Sigmoid colon (tissue), 7 donors: ENCODE data around the gene OR1J4. TPM values are rescaled to one million over a fixed set of nuclear protein-coding genes. Genes with fewer than 3 reads are reported as not detected.
"Not testable (repeated sequence)": the region's sequence is repeated elsewhere in the genome, so short reads cannot be mapped to it uniquely, and the experiment has no call there.

ENCODE experiments used
- DNase-seq: peaks from one replicate; pipeline ENCODE4 v3.0.0-alpha.2; 2019
- H3K27ac ChIP-seq, 4 donors: fragments of 200-600 bp; sonication (generic); one replicate each; pipeline ENCODE4 v1.5.1; 2016 to 2019; ENCODE audit warnings: mild to moderate bottlenecking in 1 of 4
- H3K27me3 ChIP-seq, 3 donors: fragments of 200-600 bp; sonication (generic); one replicate each; pipeline ENCODE4 v1.5.1; 2019; ENCODE audit warnings: mild to moderate bottlenecking in 1 of 3
- H3K36me3 ChIP-seq, 4 donors: fragments of 200-600 bp; sonication (generic); one replicate each; pipeline ENCODE4 v1.5.1; 2016 to 2019
- H3K4me1 ChIP-seq, 4 donors: fragments of 200-600 bp; sonication (generic); one replicate each; pipeline ENCODE4 v1.5.1; 2017 to 2019
- H3K4me3 ChIP-seq, 4 donors: fragments of 200-600 bp; sonication (generic); one replicate each; pipeline ENCODE4 v1.5.1; 2017 to 2019; ENCODE audit warnings: mild to moderate bottlenecking in 2 of 4, moderate library complexity in 1 of 4
- H3K9me3 ChIP-seq, 4 donors: fragments of 200-600 bp in 3 of 4; sonication (generic) in 3 of 4; one replicate each; pipeline versions ENCODE4 v1.5.1 to v1.6.1; 2013 to 2019
- CTCF ChIP-seq, 4 experiments: fragments of 450-650 bp in 3 of 4; fragments of 200-600 bp in 1 of 4; IDR thresholded peaks; one replicate each; pipeline ENCODE4 v1.5.1; 2016 to 2019; ENCODE audit warnings: antibody characterized with exemption in 4 of 4, mild to moderate bottlenecking in 3 of 4, moderate library complexity in 2 of 4
- EP300 ChIP-seq, 4 donors: sonication (generic); formaldehyde crosslinking; IDR thresholded peaks; one replicate each; pipeline ENCODE4 v1.6.1; 2017; ENCODE audit warnings: antibody characterized with exemption in 4 of 4
- POLR2A ChIP-seq, 2 donors: fragments of 450-650 bp; IDR thresholded peaks; one replicate each; pipeline ENCODE4 v1.6.1; 2016; ENCODE audit warnings: antibody characterized with exemption in 2 of 2, mild to moderate bottlenecking in 2 of 2, moderate library complexity in 2 of 2
- POLR2AphosphoS5 ChIP-seq, 4 donors: sonication (generic); formaldehyde crosslinking; IDR thresholded peaks; one replicate each; pipeline ENCODE4 v1.6.1; 2017; ENCODE audit warnings: antibody characterized with exemption in 4 of 4
- WGBS, 2 donors: extraction: QIAGEN DNeasy Blood & Tissue Kit; methylation state at CpG; one replicate each; pipeline ENCODE4 v1.1.7; 2013; 5-methylcytosine and 5-hydroxymethylcytosine counted together
- intact Hi-C: fragments of 100-400 bp; cut with DNase I; formaldehyde crosslinking; loops from one replicate; pipeline ENCODE4 v1.15.1; 2023
- polyA plus RNA-seq, 3 donors: library from polyadenylated mRNA; stranded (reverse); fragments of 200-250 nt; gene quantifications; one replicate each; pipeline ENCODE4 v1.2.3, GENCODE V29; 2013
- total RNA-seq, 4 donors: library from RNA; depleted of rRNA; stranded (reverse); fragments of >200 nt; gene quantifications; one replicate each; pipeline ENCODE4 v1.1.0, GENCODE V29; 2016
- donor health status: healthy with polysubstance abuse.
- donor health status: Bipolar disorder and iron deficiency.
- donor health status: healthy.

OR1J4 gene
- total and polyA plus RNA-seq, 7 donors, result not detected

- H3K4me1 ChIP-seq, result no peaks in the 10 kb centered on the region
- intact Hi-C loops, result no loop called here
- H3K4me3 ChIP-seq, result no peak overlapping the region
- WGBS, 2 donors, result 89 to 94% methylated on average over 3 of the region's 3 CpGs
- no peaks in the 10 kb centered on the region for H3K27me3 ChIP-seq
- H3K9me3 ChIP-seq, result no peaks in the 10 kb centered on the region
- H3K36me3 ChIP-seq, result no peaks in the 10 kb centered on the region
- no peak for DNase-seq
- no peak overlapping the region for H3K27ac ChIP-seq
- TF ChIP-seq POLR2AphosphoS5 (IDR thresholded peaks at IDR 0.05) (no peak), EP300 (IDR thresholded peaks at IDR 0.05) (no peak), CTCF (IDR thresholded peaks at IDR 0.05) (no peak), POLR2A (IDR thresholded peaks at IDR 0.05) (no peak)
These were observed 435 bp downstream of the OR1J4 start for GRCh38 chr9:122519376-122519775.

GRCh38 chr9:122526602-122527001 lies 7.7 kb downstream of the OR1J4 start:
- Histone ChIP-seq H3K36me3 (no peaks in the 10 kb centered on the region), H3K4me3 (no peak overlapping the region), H3K9me3 (no peaks in the 10 kb centered on the region), H3K27ac (no peak overlapping the region), H3K27me3 (no peaks in the 10 kb centered on the region), H3K4me1 (no peaks in the 10 kb centered on the region)
- DNase-seq, result no peak
- TF ChIP-seq EP300 (IDR thresholded peaks at IDR 0.05) (no peak), POLR2A (IDR thresholded peaks at IDR 0.05) (no peak), CTCF (IDR thresholded peaks at IDR 0.05) (no peak), POLR2AphosphoS5 (IDR thresholded peaks at IDR 0.05) (no peak)
- intact Hi-C loops, result no loop called here
- WGBS, 2 donors, result 85 to 86% methylated on average over 10 of the region's 10 CpGs

- no peak for DNase-seq
- Histone ChIP-seq H3K9me3 (no peaks in the 10 kb centered on the region), H3K4me3 (no peak within 1 kb of the TSS), H3K36me3 (no peaks in the 10 kb centered on the region), H3K27me3 (no peaks in the 10 kb centered on the region), H3K4me1 (no peaks in the 10 kb centered on the region), H3K27ac (no peak within 1 kb of the TSS)
- TF ChIP-seq POLR2AphosphoS5 (IDR thresholded peaks at IDR 0.05) (no peak), CTCF (IDR thresholded peaks at IDR 0.05) (no peak), EP300 (IDR thresholded peaks at IDR 0.05) (no peak), POLR2A (IDR thresholded peaks at IDR 0.05) (no peak)
- 95% methylated on average over 3 of the region's 3 CpGs for WGBS, 2 donors
- intact Hi-C loops, result no loop called here
These were observed 8.3 kb downstream of the OR1J4 start, which contains the start of gene OR1N1 for GRCh38 chr9:122527193-122527592. Gene OR1N1, minus strand, starts transcription at chr9:122527293. Its CDS starts 0 bp downstream, at chr9:122527293.

DNA sequence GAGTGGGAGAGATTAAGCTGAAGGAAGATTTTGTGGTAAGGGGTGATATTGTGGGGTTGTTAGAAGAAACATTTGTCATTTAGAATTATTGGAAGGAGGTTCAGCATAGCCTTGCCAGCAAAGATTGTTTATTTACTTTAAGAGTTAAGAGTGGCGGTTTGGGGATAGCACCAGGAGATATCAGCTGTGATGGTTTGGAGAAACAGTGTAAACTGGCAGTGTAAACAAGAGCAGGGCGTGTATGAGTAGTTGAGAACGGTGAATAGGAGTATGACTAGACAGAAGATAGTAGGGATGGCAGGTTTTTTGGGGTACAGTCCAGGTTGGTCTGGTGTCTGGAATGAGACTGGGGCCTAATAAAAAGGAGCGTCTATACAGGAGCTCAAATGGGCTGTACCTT lies 12.2 kb downstream of the OR1J4 start:
- H3K27ac ChIP-seq, H3K9me3 ChIP-seq, DNase-seq, H3K36me3 ChIP-seq, H3K4me1 ChIP-seq, H3K27me3 ChIP-seq, intact Hi-C loops, H3K4me3 ChIP-seq: not testable (repeated sequence)
- WGBS, 2 donors, result 28 to 61% methylated on average over 4 of the region's 4 CpGs

- Histone ChIP-seq H3K36me3 (no peaks in the 10 kb centered on the region), H3K27ac (no peak overlapping the region), H3K4me3 (no peak overlapping the region), H3K4me1 (no peaks in the 10 kb centered on the region), H3K9me3 (peaks cover 0 to 2% (median 0%) of the 10 kb centered on the region in 4 donors), H3K27me3 (no peaks in the 10 kb centered on the region)
- 81 to 90% methylated on average over 1 of the region's 1 CpG for WGBS, 2 donors
- intact Hi-C loops, result no loop called here
- TF ChIP-seq POLR2AphosphoS5 (IDR thresholded peaks at IDR 0.05) (no peak), POLR2A (IDR thresholded peaks at IDR 0.05) (no peak), CTCF (IDR thresholded peaks at IDR 0.05) (no peak), EP300 (IDR thresholded peaks at IDR 0.05) (no peak)
- no peak for DNase-seq
These were observed 17.2 kb downstream of the OR1J4 start for GRCh38 chr9:122536134-122536533.

- H3K27ac ChIP-seq, H3K36me3 ChIP-seq, intact Hi-C loops, H3K27me3 ChIP-seq, H3K4me3 ChIP-seq, H3K9me3 ChIP-seq, H3K4me1 ChIP-seq, DNase-seq: not testable (repeated sequence)
- WGBS, 2 donors, result 68 to 83% methylated on average over 7 of the region's 7 CpGs
These were observed 18.1 kb downstream of the OR1J4 start for GRCh38 chr9:122537066-122537465.
